C4-2B (cell line): ENCODE results near the gene ARHGAP26.
"Not testable (repeated sequence)": the region's sequence is repeated elsewhere in the genome, so short reads cannot be mapped to it uniquely, and the experiment has no call there.

Experiments used
- H3K27ac ChIP-seq: fragments of 450-650 bp; 2 replicates; pipeline ENCODE4 v1.5.1; 2017
- ZFX ChIP-seq: fragments of 450-650 bp; IDR thresholded peaks from 2 replicates; pipeline ENCODE4 v1.6.1; 2017
- TF ChIP-seq, protein P1 (sequence below): fragments of 450-650 bp; conservative IDR thresholded peaks from 2 replicates; pipeline ENCODE4 v1.5.1; 2017; ENCODE audit warnings: mild to moderate bottlenecking

ARHGAP26 gene

GRCh38 chr5:142984525-142984924 is 214.3 kb downstream of the ARHGAP26 start:
- H3K27ac ChIP-seq, result no peak overlapping the region

GRCh38 chr5:142989270-142989669 is 219.1 kb downstream of the ARHGAP26 start:
- H3K27ac ChIP-seq, result not testable (repeated sequence)

More at GRCh38 chr5:142984525-142984924, 214.3 kb downstream of the ARHGAP26 start:
- TF ChIP-seq ZFX, result no peak
- TF ChIP-seq, protein P1, sequence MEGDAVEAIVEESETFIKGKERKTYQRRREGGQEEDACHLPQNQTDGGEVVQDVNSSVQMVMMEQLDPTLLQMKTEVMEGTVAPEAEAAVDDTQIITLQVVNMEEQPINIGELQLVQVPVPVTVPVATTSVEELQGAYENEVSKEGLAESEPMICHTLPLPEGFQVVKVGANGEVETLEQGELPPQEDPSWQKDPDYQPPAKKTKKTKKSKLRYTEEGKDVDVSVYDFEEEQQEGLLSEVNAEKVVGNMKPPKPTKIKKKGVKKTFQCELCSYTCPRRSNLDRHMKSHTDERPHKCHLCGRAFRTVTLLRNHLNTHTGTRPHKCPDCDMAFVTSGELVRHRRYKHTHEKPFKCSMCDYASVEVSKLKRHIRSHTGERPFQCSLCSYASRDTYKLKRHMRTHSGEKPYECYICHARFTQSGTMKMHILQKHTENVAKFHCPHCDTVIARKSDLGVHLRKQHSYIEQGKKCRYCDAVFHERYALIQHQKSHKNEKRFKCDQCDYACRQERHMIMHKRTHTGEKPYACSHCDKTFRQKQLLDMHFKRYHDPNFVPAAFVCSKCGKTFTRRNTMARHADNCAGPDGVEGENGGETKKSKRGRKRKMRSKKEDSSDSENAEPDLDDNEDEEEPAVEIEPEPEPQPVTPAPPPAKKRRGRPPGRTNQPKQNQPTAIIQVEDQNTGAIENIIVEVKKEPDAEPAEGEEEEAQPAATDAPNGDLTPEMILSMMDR, result no peak

DNA sequence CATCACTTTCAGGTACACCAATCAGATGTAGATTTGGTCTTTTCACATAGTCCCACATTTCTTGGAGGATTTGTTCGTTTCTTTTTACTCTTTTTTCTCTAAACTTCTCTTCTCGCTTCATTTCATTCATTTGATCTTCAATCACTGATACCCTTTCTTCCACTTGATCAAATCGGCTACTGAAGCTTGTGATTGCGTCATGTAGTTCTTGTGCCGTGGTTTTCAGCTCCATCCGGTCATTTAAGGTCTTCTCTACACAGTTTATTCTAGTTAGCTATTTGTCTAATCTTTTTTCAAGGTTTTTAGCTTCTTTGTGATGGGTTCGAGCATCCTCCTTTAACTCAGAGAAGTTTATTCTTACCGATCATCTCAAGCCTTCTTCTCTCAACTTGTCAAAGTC is 219.9 kb downstream of the ARHGAP26 start:
- H3K27ac ChIP-seq, result not testable (repeated sequence)

DNA sequence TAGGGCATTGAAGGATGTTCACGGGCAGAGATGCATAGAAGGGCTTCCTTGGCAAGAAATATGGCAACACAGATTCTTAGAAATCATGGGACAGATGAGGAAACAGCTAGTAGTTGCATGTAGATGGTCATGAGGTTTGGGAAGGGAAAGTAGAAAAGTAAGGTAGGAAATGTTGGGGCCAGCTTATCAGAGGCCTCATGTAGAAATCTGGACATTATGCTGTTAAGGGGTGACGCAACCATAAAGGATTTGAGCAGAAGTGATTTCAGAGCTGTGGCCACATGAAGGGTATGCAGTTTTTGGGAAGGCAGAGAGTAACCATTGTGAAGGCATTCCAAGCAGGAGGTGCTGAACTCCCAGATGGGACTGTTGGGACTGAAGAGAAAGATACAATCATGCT is 224.0 kb downstream of the ARHGAP26 start:
- no peak for TF ChIP-seq ZFX
- TF ChIP-seq, protein P1, result no peak
- no peak overlapping the region for H3K27ac ChIP-seq

DNA sequence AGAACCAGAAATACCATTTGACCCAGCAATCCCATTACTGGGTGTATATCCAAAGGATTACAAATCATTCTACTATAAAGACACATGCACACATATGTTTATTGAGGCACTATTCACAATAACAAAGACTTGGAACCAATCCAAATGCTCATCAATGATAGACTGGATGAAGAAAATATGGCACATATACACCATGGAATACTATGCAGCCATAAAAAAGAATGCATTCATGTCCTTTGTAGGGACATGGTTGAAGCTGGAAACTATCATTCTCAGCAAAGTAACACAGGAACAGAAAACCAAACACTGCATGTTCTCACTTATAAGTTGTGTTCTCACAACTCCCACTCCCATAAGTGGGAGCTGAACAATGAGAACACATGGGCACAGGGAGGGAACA is 225.4 kb downstream of the ARHGAP26 start:
- H3K27ac ChIP-seq, result not testable (repeated sequence)

GRCh38 chr5:142997591-142997990 is 227.4 kb downstream of the ARHGAP26 start:
- no peak overlapping the region for H3K27ac ChIP-seq

DNA sequence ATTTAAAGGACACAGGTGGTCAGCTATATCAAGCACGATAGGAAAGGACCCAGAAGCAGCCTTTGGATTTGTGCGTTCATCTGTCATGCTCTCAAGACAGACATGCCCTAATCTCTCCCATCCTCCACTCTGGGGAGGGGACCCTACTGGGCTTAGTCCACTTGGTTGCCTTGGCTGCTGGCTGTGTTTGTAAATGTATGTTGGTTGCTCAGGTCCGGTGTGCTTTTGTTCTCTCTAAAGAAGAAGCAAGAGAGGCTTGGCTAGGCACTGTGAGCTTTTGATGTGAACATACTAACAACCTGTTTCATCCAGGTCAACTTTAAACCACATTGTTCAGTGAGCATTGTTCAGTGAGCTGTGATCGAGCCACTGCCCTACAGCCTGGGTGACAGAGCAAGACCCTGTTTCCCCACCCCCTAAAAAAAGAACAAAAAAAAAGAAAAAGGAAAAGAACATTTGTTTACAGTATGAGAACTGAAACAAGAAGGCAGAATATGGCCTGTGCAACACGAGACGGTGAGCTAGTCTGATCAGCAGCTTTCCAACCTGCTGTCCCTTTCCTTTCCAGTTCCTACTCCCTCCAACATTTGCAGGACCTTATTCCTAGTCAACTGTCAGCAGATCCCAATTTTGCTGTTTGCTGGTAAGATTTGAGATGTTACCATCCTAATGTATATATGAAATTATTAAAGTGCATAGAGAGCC is 228.3 kb downstream of the ARHGAP26 start:
- TF ChIP-seq, protein P1, result no peak
- no peak for TF ChIP-seq ZFX
- H3K27ac ChIP-seq, result no peak overlapping the region

More at GRCh38 chr5:142997591-142997990, 227.4 kb downstream of the ARHGAP26 start:
- TF ChIP-seq ZFX, result no peak
- TF ChIP-seq, protein P1, result no peak

GRCh38 chr5:143000551-143000950 is 230.4 kb downstream of the ARHGAP26 start:
- not testable (repeated sequence) for H3K27ac ChIP-seq

DNA sequence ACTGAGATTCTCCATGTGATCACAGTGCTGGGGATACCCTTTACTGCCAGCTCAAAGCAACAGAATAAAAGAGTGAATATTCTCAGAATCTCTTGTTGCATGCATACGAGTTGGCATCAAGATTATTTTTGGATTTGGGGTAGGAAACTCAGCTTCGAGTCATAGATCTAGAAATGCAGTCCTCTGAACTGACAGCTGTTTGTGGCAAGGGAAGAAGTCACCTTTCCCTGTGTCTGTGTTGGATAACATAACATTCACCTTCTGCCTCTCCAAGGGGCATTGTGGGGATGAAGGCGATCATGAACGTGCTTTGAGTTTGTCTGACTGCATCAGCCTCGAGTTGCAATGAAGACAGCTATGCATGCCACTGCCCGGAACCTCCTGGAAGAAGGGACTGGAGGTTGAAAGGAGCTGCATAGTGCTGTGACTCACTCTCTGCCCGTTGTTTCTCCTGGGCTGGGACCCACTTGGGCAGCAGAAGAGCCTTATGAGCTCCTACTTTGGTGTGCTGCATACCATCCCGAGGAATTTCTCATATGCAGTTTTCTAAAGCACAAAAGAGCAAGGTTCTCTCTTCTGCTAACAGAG is 231.7 kb downstream of the ARHGAP26 start:
- TF ChIP-seq ZFX, result no peak
- TF ChIP-seq, protein P1, result no peak
- H3K27ac ChIP-seq, result no peak overlapping the region
